Osteocyte (in vitro differentiated cells): ENCODE results near the gene AZU1. TPM values are rescaled to one million over a fixed set of nuclear protein-coding genes. Genes with fewer than 3 reads are reported as not detected.

Experiments used
- DNase-seq: peaks from one replicate; pipeline ENCODE4 v3.0.0; 2021; ENCODE audit warnings: mixed read lengths; ENCODE audit not compliant: unreplicated experiment; ENCODE audit errors: extremely low spot score
- H3K27ac Mint-ChIP-seq: one replicate; pipeline ENCODE4 v1.8.0; 2021; ENCODE audit warnings: mild to moderate bottlenecking, mixed read lengths; ENCODE audit not compliant: unreplicated experiment
- H3K27me3 Mint-ChIP-seq: one replicate; pipeline ENCODE4 v1.8.0; 2021; ENCODE audit warnings: mixed read lengths; ENCODE audit not compliant: unreplicated experiment
- H3K36me3 Mint-ChIP-seq: one replicate; pipeline ENCODE4 v1.8.0; 2021; ENCODE audit warnings: mixed read lengths; ENCODE audit not compliant: unreplicated experiment
- H3K4me1 Mint-ChIP-seq: one replicate; pipeline ENCODE4 v1.8.0; 2021; ENCODE audit warnings: mixed read lengths; ENCODE audit not compliant: unreplicated experiment
- H3K4me3 Mint-ChIP-seq: one replicate; pipeline ENCODE4 v1.8.0; 2021; ENCODE audit warnings: mild to moderate bottlenecking, moderate library complexity, mixed read lengths; ENCODE audit not compliant: unreplicated experiment
- H3K9me3 Mint-ChIP-seq: one replicate; pipeline ENCODE4 v1.8.0; 2021; ENCODE audit warnings: mixed read lengths; ENCODE audit not compliant: unreplicated experiment
- CTCF ChIP-seq: fragments of 200-600 bp; sonication (generic); IDR thresholded peaks from 2 replicates; pipeline ENCODE4 v1.5.0; 2021; ENCODE audit warnings: antibody characterized with exemption, mild to moderate bottlenecking, moderate library complexity
- total RNA-seq: library from RNA; stranded (reverse); gene quantifications from 2 replicates; pipeline ENCODE4 v1.2.1, GENCODE V29; 2021

The AZU1 gene
- total RNA-seq, 1 donor from 2014 or later: 0.91 TPM

GRCh38 chr19:788983-789700, 38.5 kb upstream of the AZU1 start:
- Mint-ChIP-seq H3K36me3 (no peaks in the 10 kb centered on the region), H3K9me3 (no peaks in the 10 kb centered on the region), H3K4me1 (peaks cover 43% of the 10 kb centered on the region), H3K27ac (peak overlapping the region; percentile 83), H3K4me3 (peak overlapping the region; percentile 24), H3K27me3 (no peaks in the 10 kb centered on the region)
- no peak for DNase-seq
- TF ChIP-seq CTCF: peak; percentile 13

- H3K9me3 Mint-ChIP-seq: no peaks in the 10 kb centered on the region
- peak overlapping the region; percentile 83 for H3K27ac Mint-ChIP-seq
- H3K4me1 Mint-ChIP-seq: peaks cover 38% of the 10 kb centered on the region
- no peak for TF ChIP-seq CTCF
- no peaks in the 10 kb centered on the region for H3K36me3 Mint-ChIP-seq
- no peak for DNase-seq
- peak overlapping the region; percentile 12 for H3K4me3 Mint-ChIP-seq
- no peaks in the 10 kb centered on the region for H3K27me3 Mint-ChIP-seq
Observed at GRCh38 chr19:789701-790060, 38.0 kb upstream of the AZU1 start.

- H3K4me1 Mint-ChIP-seq: peaks cover 37% of the 10 kb centered on the region
- H3K4me3 Mint-ChIP-seq: no peak overlapping the region
- no peak for DNase-seq
- no peak for TF ChIP-seq CTCF
- no peaks in the 10 kb centered on the region for H3K27me3 Mint-ChIP-seq
- H3K9me3 Mint-ChIP-seq: no peaks in the 10 kb centered on the region
- H3K36me3 Mint-ChIP-seq: no peaks in the 10 kb centered on the region
- H3K27ac Mint-ChIP-seq: peak overlapping the region; percentile 47
Observed at GRCh38 chr19:791007-791566, 36.5 kb upstream of the AZU1 start.

GRCh38 chr19:791567-792305, 35.9 kb upstream of the AZU1 start:
- Mint-ChIP-seq H3K4me3 (no peak overlapping the region), H3K36me3 (no peaks in the 10 kb centered on the region)
- no peak for DNase-seq

More at GRCh38 chr19:791567-792305, 35.9 kb upstream of the AZU1 start:
- no peak for TF ChIP-seq CTCF
- H3K27me3 Mint-ChIP-seq: no peaks in the 10 kb centered on the region
- H3K9me3 Mint-ChIP-seq: no peaks in the 10 kb centered on the region
- H3K27ac Mint-ChIP-seq: peak overlapping the region; percentile 84
- peaks cover 38% of the 10 kb centered on the region for H3K4me1 Mint-ChIP-seq
